ENCODE data around the gene VIM. TPM values are rescaled to one million over a fixed set of nuclear protein-coding genes. Genes with fewer than 3 reads are reported as not detected.

VIM gene
- total and polyA plus RNA-seq, 2 of the 4 experiments (the other 2 are of a cell fraction), result 4,502 to 6,735 TPM

DNA sequence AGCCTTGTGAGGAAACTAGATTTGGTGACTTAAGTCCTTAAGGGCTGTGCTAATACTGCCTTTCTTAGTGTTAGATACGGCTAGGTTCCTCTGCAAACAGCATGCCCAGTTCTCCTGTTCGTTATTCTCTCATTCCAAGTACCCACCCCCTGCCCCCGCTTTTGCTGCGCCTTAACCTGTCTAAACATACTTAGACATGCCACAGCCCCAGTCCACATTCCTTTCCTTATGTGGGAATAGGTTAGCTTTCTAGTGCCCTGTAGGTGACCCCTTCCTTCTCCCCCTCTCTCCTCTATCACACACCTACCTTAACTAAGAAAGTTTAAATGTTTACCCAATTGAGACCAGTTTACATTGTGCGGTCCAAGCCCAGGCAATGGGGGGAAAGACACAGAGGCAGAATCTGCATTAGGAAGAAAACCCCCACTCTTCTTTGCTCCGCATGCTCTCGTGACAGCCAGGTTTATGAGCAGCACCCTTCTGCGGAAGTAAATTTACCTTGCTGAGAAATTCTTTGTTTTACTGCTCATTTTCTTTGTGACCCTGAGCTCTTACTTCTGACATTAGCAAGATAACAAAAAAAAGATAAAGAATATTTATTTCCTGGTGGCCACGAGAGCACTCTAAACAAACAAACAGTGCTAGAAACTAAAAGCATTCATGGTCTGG is 48.8 kb downstream of the VIM start:
- no peak overlapping the region for H3K4me2 ChIP-seq (ENCODE audit: low read depth, low read length)
- no peak overlapping the region for H4K5ac ChIP-seq (ENCODE audit: low read depth, low read length)
- no peak overlapping the region for H3K23ac ChIP-seq (ENCODE audit: low read depth, low read length)
- no peak for ATAC-seq (ENCODE audit: low read depth)
- H2AK9ac ChIP-seq (replicated peaks; ENCODE audit: low read depth, low read length, poor library complexity), result no peak overlapping the region
- no peak overlapping the region for H2BK120ac ChIP-seq (ENCODE audit: low read depth, low read length)
- TF ChIP-seq ELK1 (IDR thresholded peaks at IDR 0.05; ENCODE audit: borderline replicate concordance, low read depth, low read length), result no peak
- TF ChIP-seq MXI1 (IDR thresholded peaks at IDR 0.05; ENCODE audit: borderline replicate concordance, low read depth, low read length), result no peak
- no peak for TF ChIP-seq CHD1 (IDR thresholded peaks at IDR 0.05; ENCODE audit: low read depth, low read length)
- TF ChIP-seq RAD21 (IDR thresholded peaks at IDR 0.05; ENCODE audit: low read length), result no peak
- TF ChIP-seq CTCF (conservative IDR thresholded peaks at IDR 0.05; ENCODE audit: low read depth, low read length), result no peak
- no peak for TF ChIP-seq NFE2L2 (IDR thresholded peaks at IDR 0.05; ENCODE audit: low read depth, low read length)
- no peak for TF ChIP-seq RCOR1 (IDR thresholded peaks at IDR 0.05; ENCODE audit: insufficient replicate concordance, low read length)
- TF ChIP-seq FOS (IDR thresholded peaks at IDR 0.05; ENCODE audit: low read depth, low read length), result no peak
- no peak for TF ChIP-seq RFX5 (IDR thresholded peaks at IDR 0.05; ENCODE audit: low read depth, low read length)
- no peak for TF ChIP-seq SMC3 (IDR thresholded peaks at IDR 0.05; ENCODE audit: low read depth, low read length)
- TF ChIP-seq CEBPB (IDR thresholded peaks at IDR 0.05; ENCODE audit: low read depth, low read length), result no peak
- TF ChIP-seq POLR2A (IDR thresholded peaks at IDR 0.05; ENCODE audit: low read depth, low read length), result no peak
- no peak for TF ChIP-seq MAZ (IDR thresholded peaks at IDR 0.05; ENCODE audit: borderline replicate concordance, low read depth, low read length)
- TF ChIP-seq MAFK (IDR thresholded peaks at IDR 0.05; ENCODE audit: low read depth, low read length), result no peak
- TF ChIP-seq BHLHE40 (IDR thresholded peaks at IDR 0.05; ENCODE audit: low read depth, low read length), result no peak
- TF ChIP-seq USF2 (IDR thresholded peaks at IDR 0.05; ENCODE audit: low read depth, low read length), result no peak
- no peaks in the 10 kb centered on the region for H3K4me1 ChIP-seq (ENCODE audit: control insufficient read depth, insufficient read depth, low read length)
- H2BK5ac ChIP-seq (ENCODE audit: low read depth, low read length, poor library complexity, severe bottlenecking), result no peak overlapping the region
- BruUV-seq (replicated peaks), result no TSS peak
- H3K9ac ChIP-seq (ENCODE audit: low read depth, low read length), result no peak overlapping the region
- intact Hi-C loops (cut with micrococcal nuclease) (loop anchor here (10.0 kb wide), 1 partner anchor 148 kb away; no protein-coding TSS in a partner anchor), dilution Hi-C loops (cut with HindIII; ENCODE audit: low sequenced_read_pairs, unreplicated experiment) (no loop called here), in situ Hi-C loops (cut with MboI; ENCODE audit: low sequenced_read_pairs) (no loop called here)
- peaks cover 4% of the 10 kb centered on the region for H3K27me3 ChIP-seq (ENCODE audit: control insufficient read depth, insufficient read depth, low read length)
- no peak overlapping the region for H3K18ac ChIP-seq (ENCODE audit: low read depth, low read length)
- POLR2A ChIA-PET (ENCODE audit: unreplicated experiment), result no interaction called here
- H3K9me3 ChIP-seq (ENCODE audit: control insufficient read depth, insufficient read depth, low read length), result peaks cover 6% of the 10 kb centered on the region; the same call in 1 of the 2 replicates
- H3K14ac ChIP-seq (replicated peaks; ENCODE audit: low read depth, low read length), result no peak overlapping the region
- H3K4ac ChIP-seq (ENCODE audit: low read depth, low read length), result no peak overlapping the region
- no peak overlapping the region for H3K27ac ChIP-seq (ENCODE audit: insufficient read depth, low read length)
- no peak overlapping the region for H2AFZ ChIP-seq (replicated peaks; ENCODE audit: low read length, poor library complexity)
- H3K56ac ChIP-seq (ENCODE audit: extremely low read depth, insufficient read depth, low read length), result no peak overlapping the region
- H3K4me3 ChIP-seq (ENCODE audit: insufficient read depth, low read depth, low read length), result no peak overlapping the region
- DNase-seq, result no peak
- no peak overlapping the region for H2AK5ac ChIP-seq (ENCODE audit: low read depth, low read length)
- H4K8ac ChIP-seq (ENCODE audit: low read depth in 2 of 2, low read length in 2 of 2), result no peak overlapping the region
- no peak overlapping the region for H2BK15ac ChIP-seq (ENCODE audit: low read depth, low read length)
- CTCF ChIA-PET, result interaction anchor here (0.6 kb wide), 1 partner anchor 180 kb away, joined by 3 read pairs; no protein-coding TSS in a partner anchor
- H3K36me3 ChIP-seq (ENCODE audit: control insufficient read depth, insufficient read depth, low read length), result no peaks in the 10 kb centered on the region
- 33% methylated on average over 1 of the region's 9 CpGs; no CpG with 5 or more reads in 1 of the 2 experiments for WGBS, 2 experiments (ENCODE audit: extremely low coverage in 2 of 2, insufficient read length in 1 of 2)
- H4K91ac ChIP-seq (ENCODE audit: insufficient read depth, low read depth, low read length), result no peak overlapping the region
- H3K79me1 ChIP-seq (ENCODE audit: low read depth in 1 of 2, low read length in 2 of 2), result no peaks in the 10 kb centered on the region
- no peak overlapping the region for H2BK20ac ChIP-seq (ENCODE audit: low read depth, low read length)
- no peaks in the 10 kb centered on the region for H4K20me1 ChIP-seq (ENCODE audit: insufficient read depth, low read length)
- H3K9me1 ChIP-seq (ENCODE audit: insufficient read depth, low read length), result no peaks in the 10 kb centered on the region

Measured in IMR-90 (cell line).